SK-N-SH treated with all-trans-retinoic acid at 6 μM for 48 hours (cell line): ENCODE data around the gene GPC6.
"Not testable (repeated sequence)": the region's sequence is repeated elsewhere in the genome, so short reads cannot be mapped to it uniquely, and the experiment has no call there.

Experiments
- ATAC-seq: fragments of 200-7000 bp; cut with Tn5 transposase; 3 replicates; pipeline ENCODE4 v1.9.1; 2020; ENCODE audit warnings: mild to moderate bottlenecking, moderate library complexity
- BACH2 ChIP-seq: fragments of 250-450 bp; sonication (Bioruptor Pico); IDR thresholded peaks from 2 replicates; pipeline ENCODE4 v1.9.0; 2021; ENCODE audit warnings: mild to moderate bottlenecking, borderline replicate concordance
- ESRRG ChIP-seq: fragments of 250-450 bp; sonication (Bioruptor Pico); IDR thresholded peaks from 2 replicates; pipeline ENCODE4 v1.6.1; 2021; ENCODE audit warnings: mild to moderate bottlenecking
- POU6F1 ChIP-seq: fragments of 250-450 bp; sonication (Bioruptor Pico); IDR thresholded peaks from 2 replicates; pipeline ENCODE4 v1.8.0; 2021; ENCODE audit warnings: low read depth, mild to moderate bottlenecking, moderate library complexity, borderline replicate concordance
- PPARA ChIP-seq: fragments of 250-450 bp; sonication (Bioruptor Pico); IDR thresholded peaks from 2 replicates; pipeline ENCODE4 v1.5.0; 2020; ENCODE audit warnings: mild to moderate bottlenecking, borderline replicate concordance
- SNAI2 ChIP-seq: fragments of 250-450 bp; sonication (Bioruptor Pico); IDR thresholded peaks from 2 replicates; pipeline ENCODE4 v1.5.0; 2020; ENCODE audit warnings: mild to moderate bottlenecking, moderate library complexity
- TCF4 ChIP-seq: fragments of 250-450 bp; sonication (Bioruptor Pico); IDR thresholded peaks from 2 replicates; pipeline ENCODE4 v1.8.0; 2021; ENCODE audit warnings: mild to moderate bottlenecking, moderate library complexity, borderline replicate concordance
- TOX ChIP-seq: fragments of 250-450 bp; sonication (Bioruptor Pico); IDR thresholded peaks from 2 replicates; pipeline ENCODE4 v1.8.0; 2021; ENCODE audit warnings: mild to moderate bottlenecking, moderate library complexity, borderline replicate concordance
- TSHZ2 ChIP-seq: fragments of 250-450 bp; sonication (Bioruptor Pico); IDR thresholded peaks from 2 replicates; pipeline ENCODE4 v1.5.0; 2020; ENCODE audit warnings: mild to moderate bottlenecking, moderate library complexity
- ZC3H10 ChIP-seq: fragments of 250-450 bp; sonication (Bioruptor Pico); IDR thresholded peaks from 2 replicates; pipeline ENCODE4 v1.5.1; 2021; ENCODE audit warnings: mild to moderate bottlenecking, moderate library complexity
- ZFP3 ChIP-seq: fragments of 250-450 bp; sonication (Bioruptor Pico); IDR thresholded peaks from 2 replicates; pipeline ENCODE4 v1.5.0; 2020; ENCODE audit warnings: mild to moderate bottlenecking, moderate library complexity
- ZFP30 ChIP-seq: fragments of 450-650 bp; formaldehyde crosslinking; IDR thresholded peaks from 2 replicates; pipeline ENCODE4 v1.5.0; 2022; ENCODE audit warnings: mild to moderate bottlenecking, moderate library complexity
- TF ChIP-seq, protein P1 (sequence below): fragments of 250-450 bp; sonication (Bioruptor Pico); IDR thresholded peaks from 2 replicates; pipeline ENCODE4 v1.5.1; 2021; ENCODE audit warnings: mild to moderate bottlenecking, moderate library complexity
- TF ChIP-seq, protein P2 (sequence below): fragments of 250-450 bp; sonication (Bioruptor Pico); IDR thresholded peaks from 2 replicates; pipeline ENCODE4 v1.5.1; 2020; ENCODE audit warnings: low read depth, mild to moderate bottlenecking, moderate library complexity

GPC6 gene

DNA sequence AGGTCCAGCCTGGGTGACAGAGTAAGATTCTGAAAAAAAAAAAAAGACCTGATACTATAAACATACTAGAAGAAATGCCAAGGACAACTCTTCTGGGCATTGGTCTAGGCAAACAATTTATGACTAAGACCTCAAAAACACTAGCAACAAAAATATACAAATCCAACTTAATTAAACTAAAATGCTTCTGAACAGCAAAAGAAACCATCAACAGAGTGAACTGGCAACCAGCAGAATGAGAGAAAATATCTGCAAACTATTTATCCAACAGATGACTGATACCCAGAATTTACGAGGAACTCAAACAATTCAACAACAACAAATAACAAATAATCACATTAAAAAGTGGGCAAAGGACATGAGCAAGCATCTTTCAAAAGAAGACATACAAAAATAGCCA is 26.8 kb upstream of the GPC6 start (continued):
- no peak for TF ChIP-seq TSHZ2

DNA sequence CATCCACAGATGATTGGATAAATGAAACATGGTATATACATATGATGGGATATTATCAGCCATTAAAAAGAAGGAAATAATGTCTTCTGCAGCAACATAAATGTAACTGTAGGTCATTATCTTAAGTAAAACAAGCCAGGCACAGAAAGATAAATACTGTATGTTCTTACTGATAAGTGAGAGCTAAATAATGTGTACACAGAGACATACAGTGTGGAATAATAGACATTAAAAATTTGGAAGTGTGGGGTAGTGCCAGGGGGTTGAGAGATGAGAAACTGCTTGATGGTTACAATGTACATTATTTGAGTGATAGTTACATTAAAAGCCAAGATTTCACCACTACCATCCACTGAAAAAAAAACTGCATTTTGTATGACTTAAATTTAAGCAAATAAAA is 26.0 kb upstream of the GPC6 start:
- no peak for TF ChIP-seq TCF4 (CRISPR knock-in tag)
- TF ChIP-seq, protein P1, sequence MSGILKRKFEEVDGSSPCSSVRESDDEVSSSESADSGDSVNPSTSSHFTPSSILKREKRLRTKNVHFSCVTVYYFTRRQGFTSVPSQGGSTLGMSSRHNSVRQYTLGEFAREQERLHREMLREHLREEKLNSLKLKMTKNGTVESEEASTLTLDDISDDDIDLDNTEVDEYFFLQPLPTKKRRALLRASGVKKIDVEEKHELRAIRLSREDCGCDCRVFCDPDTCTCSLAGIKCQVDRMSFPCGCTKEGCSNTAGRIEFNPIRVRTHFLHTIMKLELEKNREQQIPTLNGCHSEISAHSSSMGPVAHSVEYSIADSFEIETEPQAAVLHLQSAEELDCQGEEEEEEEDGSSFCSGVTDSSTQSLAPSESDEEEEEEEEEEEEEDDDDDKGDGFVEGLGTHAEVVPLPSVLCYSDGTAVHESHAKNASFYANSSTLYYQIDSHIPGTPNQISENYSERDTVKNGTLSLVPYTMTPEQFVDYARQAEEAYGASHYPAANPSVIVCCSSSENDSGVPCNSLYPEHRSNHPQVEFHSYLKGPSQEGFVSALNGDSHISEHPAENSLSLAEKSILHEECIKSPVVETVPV (CRISPR knock-in tag) = no peak
- ATAC-seq = no peak

DNA sequence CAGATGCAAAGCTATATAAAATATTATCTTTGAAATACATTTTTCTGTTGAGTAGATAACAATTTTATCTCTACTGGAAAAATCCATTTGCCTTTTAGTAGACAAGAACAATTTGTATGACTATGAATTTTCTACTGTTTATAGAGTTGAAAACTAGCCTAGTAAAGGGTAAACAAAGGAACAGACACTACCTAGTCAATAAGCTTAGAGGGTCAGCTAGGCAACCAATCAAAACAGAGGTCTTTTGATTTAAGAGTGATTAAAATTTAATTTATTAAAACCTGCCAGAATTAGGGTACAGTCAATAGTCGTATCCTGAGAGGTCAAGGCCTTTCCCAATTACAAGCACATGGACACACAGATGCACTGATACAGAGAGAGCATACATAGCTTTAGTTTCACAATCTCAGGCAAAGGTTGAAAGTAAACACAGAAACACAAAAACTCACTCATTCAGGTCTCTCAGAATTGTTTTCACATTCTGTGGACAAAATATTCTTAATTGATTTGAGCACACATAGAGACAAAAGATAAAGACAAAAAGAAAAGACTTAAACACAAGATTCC is 24.5 kb upstream of the GPC6 start:
- TF ChIP-seq ESRRG (CRISPR knock-in tag) (no peak), TSHZ2 (no peak), TOX (CRISPR knock-in tag) (no peak), ZFP3 (CRISPR knock-in tag) (no peak), ZC3H10 (CRISPR knock-in tag) (no peak), ZFP30 (CRISPR knock-in tag) (no peak), BACH2 (no peak), SNAI2 (CRISPR knock-in tag) (no peak), POU6F1 (CRISPR knock-in tag) (no peak), PPARA (CRISPR knock-in tag) (no peak), TCF4 (CRISPR knock-in tag) (no peak)
- TF ChIP-seq, protein P2, sequence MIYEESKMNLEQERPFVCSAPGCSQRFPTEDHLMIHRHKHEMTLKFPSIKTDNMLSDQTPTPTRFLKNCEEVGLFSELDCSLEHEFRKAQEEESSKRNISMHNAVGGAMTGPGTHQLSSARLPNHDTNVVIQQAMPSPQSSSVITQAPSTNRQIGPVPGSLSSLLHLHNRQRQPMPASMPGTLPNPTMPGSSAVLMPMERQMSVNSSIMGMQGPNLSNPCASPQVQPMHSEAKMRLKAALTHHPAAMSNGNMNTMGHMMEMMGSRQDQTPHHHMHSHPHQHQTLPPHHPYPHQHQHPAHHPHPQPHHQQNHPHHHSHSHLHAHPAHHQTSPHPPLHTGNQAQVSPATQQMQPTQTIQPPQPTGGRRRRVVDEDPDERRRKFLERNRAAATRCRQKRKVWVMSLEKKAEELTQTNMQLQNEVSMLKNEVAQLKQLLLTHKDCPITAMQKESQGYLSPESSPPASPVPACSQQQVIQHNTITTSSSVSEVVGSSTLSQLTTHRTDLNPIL (CRISPR knock-in tag) = no peak
- TF ChIP-seq, protein P1 (CRISPR knock-in tag) = no peak
- ATAC-seq = no peak

DNA sequence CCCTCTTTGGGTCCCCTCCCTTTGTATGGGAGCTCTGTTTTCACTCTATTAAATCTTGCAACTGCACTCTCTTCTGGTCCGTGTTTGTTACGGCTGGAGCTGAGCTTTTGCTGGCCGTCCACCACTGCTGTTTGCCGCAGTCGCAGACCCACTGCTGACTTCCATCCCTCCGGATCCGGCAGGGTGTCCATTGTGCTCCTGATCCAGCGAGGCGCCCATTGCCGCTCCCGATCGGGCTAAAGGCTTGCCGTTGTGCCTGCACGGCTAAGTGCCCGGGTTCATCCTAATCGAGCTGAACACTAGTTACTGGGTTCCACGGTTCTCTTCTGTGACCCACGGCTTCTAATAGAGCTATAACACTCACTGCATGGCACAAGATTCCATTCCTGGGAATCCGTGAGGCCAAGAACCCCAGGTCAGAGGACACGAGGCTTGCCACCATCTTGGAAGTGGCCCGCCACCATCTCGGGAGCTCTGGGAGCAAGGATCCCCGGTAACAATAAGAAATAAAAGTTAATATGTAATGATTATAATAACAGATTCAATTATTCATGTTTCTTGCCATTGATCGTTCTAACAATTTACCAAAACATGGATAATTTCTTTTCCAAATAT is 19.7 kb upstream of the GPC6 start:
- ATAC-seq = not testable (repeated sequence)
